Neural cell (in vitro differentiated cells): ENCODE measurements around the gene OPN1LW. TPM values are rescaled to one million over a fixed set of nuclear protein-coding genes. Genes with fewer than 3 reads are reported as not detected.

ENCODE experiments used
- H2AFZ ChIP-seq: fragments of 200-600, 300-800 bp; sonication (generic), shearing (Covaris generic); 2 replicates; pipeline ENCODE4 v1.6.0; 2014; ENCODE audit warnings: low read depth, mild to moderate bottlenecking, antibody characterized with exemption, low read length, moderate library complexity
- H3F3A ChIP-seq: fragments of 200-600 bp; shearing (Covaris generic); 2 replicates; pipeline ENCODE4 v1.6.1; 2016; ENCODE audit warnings: mild to moderate bottlenecking, moderate library complexity, mixed read lengths, antibody characterized with exemption, low read length; ENCODE audit not compliant: insufficient read depth, poor library complexity, severe bottlenecking
- H3K27ac ChIP-seq: fragments of 200-600, 300-800 bp; sonication (generic), shearing (Covaris generic); 2 replicates; pipeline ENCODE4 v1.5.1; 2014; ENCODE audit warnings: mild to moderate bottlenecking, low read length, moderate library complexity
- H3K27me3 ChIP-seq: fragments of 300-800, 200-600 bp; sonication (generic), shearing (Covaris generic); 2 replicates; pipeline ENCODE4 v1.6.0; 2014; ENCODE audit warnings: mild to moderate bottlenecking, low read depth, low read length, moderate library complexity; ENCODE audit not compliant: insufficient read depth
- H3K36me3 ChIP-seq: fragments of 300-800, 200-600 bp; sonication (generic), shearing (Covaris generic); 2 replicates; pipeline ENCODE4 v1.5.1; 2014; ENCODE audit warnings: mild to moderate bottlenecking, antibody characterized with exemption, low read length, moderate library complexity; ENCODE audit not compliant: insufficient read depth
- H3K4me2 ChIP-seq: fragments of 300-800, 200-600 bp; sonication (generic), shearing (Covaris generic); 2 replicates; pipeline ENCODE4 v1.6.0; 2014; ENCODE audit warnings: mild to moderate bottlenecking, low read length
- H3K4me3 ChIP-seq: fragments of 300-800, 200-600 bp; sonication (generic), shearing (Covaris generic); 2 replicates; pipeline ENCODE4 v1.5.1; 2014; ENCODE audit warnings: mild to moderate bottlenecking, low read length, moderate library complexity
- H3K79me2 ChIP-seq: fragments of 200-600 bp; shearing (Covaris generic); replicated peaks from 2 replicates; pipeline ENCODE4 v1.6.0; 2014; ENCODE audit warnings: mild to moderate bottlenecking, low read length, moderate library complexity; ENCODE audit not compliant: insufficient read depth
- H3K9ac ChIP-seq: fragments of 300-800, 200-600 bp; sonication (generic), shearing (Covaris generic); 2 replicates; pipeline ENCODE4 v1.6.1; 2016; ENCODE audit warnings: mild to moderate bottlenecking, low read length, mixed read lengths
- H3K9me2 ChIP-seq: fragments of 200-600 bp; shearing (Covaris generic); 2 replicates; pipeline ENCODE4 v1.6.1; 2016; ENCODE audit warnings: mild to moderate bottlenecking, low read length, mixed read lengths; ENCODE audit not compliant: insufficient read depth
- H3K9me3 ChIP-seq: fragments of 200-600, 300-800 bp; sonication (generic), shearing (Covaris generic); 2 replicates; pipeline ENCODE4 v1.6.1; 2016; ENCODE audit warnings: mild to moderate bottlenecking, mixed run types, low read length, moderate library complexity, mixed read lengths
- H4K20me1 ChIP-seq: fragments of 200-600 bp; shearing (Covaris generic); 2 replicates; pipeline ENCODE4 v1.6.1; 2016; ENCODE audit warnings: mild to moderate bottlenecking, mixed run types; ENCODE audit not compliant: insufficient read depth
- EP300 ChIP-seq: fragments of 450-650 bp; conservative IDR thresholded peaks from 2 replicates; pipeline ENCODE4 v1.6.1; 2014; ENCODE audit warnings: antibody characterized with exemption, mild to moderate bottlenecking, moderate library complexity; ENCODE audit not compliant: poor library complexity, severe bottlenecking
- EZH2 ChIP-seq: fragments of 200-600, 300-800 bp; shearing (Covaris generic), sonication (generic); IDR thresholded peaks from 2 replicates; pipeline ENCODE4 v1.6.1; 2014; ENCODE audit warnings: antibody characterized with exemption, low read length, borderline replicate concordance, mild to moderate bottlenecking; ENCODE audit not compliant: insufficient read depth, poor library complexity, severe bottlenecking
- MXI1 ChIP-seq: fragments of 450-650 bp; conservative IDR thresholded peaks from 2 replicates; pipeline ENCODE4 v1.6.1; 2014; ENCODE audit warnings: antibody characterized with exemption, mild to moderate bottlenecking; ENCODE audit not compliant: poor library complexity, severe bottlenecking
- POLR2AphosphoS5 ChIP-seq: IDR thresholded peaks from 2 replicates; pipeline ENCODE4 v1.6.1; 2012
- RAD21 ChIP-seq: fragments of 450-650 bp; conservative IDR thresholded peaks from 2 replicates; pipeline ENCODE4 v1.6.1; 2014; ENCODE audit warnings: antibody characterized with exemption, mild to moderate bottlenecking, moderate library complexity
- REST ChIP-seq: IDR thresholded peaks from 2 replicates; pipeline ENCODE4 v1.6.1; 2012; ENCODE audit warnings: borderline replicate concordance
- SMC3 ChIP-seq: fragments of 450-650 bp; conservative IDR thresholded peaks from 2 replicates; pipeline ENCODE4 v1.6.1; 2014; ENCODE audit warnings: antibody characterized with exemption, mild to moderate bottlenecking, moderate library complexity; ENCODE audit not compliant: poor library complexity
- TAF1 ChIP-seq: IDR thresholded peaks from 2 replicates; pipeline ENCODE4 v1.6.1; 2012; ENCODE audit warnings: low read depth
- polyA plus RNA-seq: library from polyadenylated mRNA; depleted of rRNA; stranded (reverse); fragments of >200 nt; gene quantifications from 2 replicates; pipeline ENCODE4 v1.2.3, GENCODE V29; 2014
- TF ChIP-seq, protein P1 (sequence below): fragments of 450-650 bp; IDR thresholded peaks from 2 replicates; pipeline ENCODE4 v1.5.1; 2014; ENCODE audit warnings: antibody characterized with exemption, mild to moderate bottlenecking, moderate library complexity; ENCODE audit not compliant: poor library complexity, severe bottlenecking

The OPN1LW gene
- polyA plus RNA-seq, 1 donor from 2014 or later, result not detected

- TF ChIP-seq REST, result no peak
- no peak for TF ChIP-seq EZH2
Observed at GRCh38 chrX:154120567-154120966, 23.5 kb upstream of the OPN1LW start (continued).

DNA sequence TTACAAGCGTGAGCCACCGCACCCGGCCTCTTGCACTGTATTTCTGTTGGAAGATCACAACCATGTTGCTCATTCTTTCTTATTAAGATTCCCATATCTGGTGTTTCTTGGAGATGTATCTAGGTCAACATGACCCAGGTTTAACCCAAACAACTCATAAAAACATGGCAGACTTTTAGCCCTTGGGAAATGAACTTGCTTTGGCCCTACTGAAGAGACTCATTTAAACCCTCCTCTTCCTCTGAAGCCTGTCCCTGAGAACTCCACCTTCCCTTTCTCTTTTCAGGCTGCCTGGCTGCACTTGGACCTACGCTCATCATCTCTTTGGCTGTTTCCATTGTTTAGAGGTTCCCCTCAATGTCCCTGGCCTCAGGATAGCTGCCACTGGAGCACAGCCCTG is 22.8 kb upstream of the OPN1LW start:
- H3K79me2 ChIP-seq, result no peaks in the 10 kb centered on the region
- TF ChIP-seq TAF1, result no peak
- TF ChIP-seq REST, result no peak
- no peak for TF ChIP-seq EP300
- TF ChIP-seq, protein P1, sequence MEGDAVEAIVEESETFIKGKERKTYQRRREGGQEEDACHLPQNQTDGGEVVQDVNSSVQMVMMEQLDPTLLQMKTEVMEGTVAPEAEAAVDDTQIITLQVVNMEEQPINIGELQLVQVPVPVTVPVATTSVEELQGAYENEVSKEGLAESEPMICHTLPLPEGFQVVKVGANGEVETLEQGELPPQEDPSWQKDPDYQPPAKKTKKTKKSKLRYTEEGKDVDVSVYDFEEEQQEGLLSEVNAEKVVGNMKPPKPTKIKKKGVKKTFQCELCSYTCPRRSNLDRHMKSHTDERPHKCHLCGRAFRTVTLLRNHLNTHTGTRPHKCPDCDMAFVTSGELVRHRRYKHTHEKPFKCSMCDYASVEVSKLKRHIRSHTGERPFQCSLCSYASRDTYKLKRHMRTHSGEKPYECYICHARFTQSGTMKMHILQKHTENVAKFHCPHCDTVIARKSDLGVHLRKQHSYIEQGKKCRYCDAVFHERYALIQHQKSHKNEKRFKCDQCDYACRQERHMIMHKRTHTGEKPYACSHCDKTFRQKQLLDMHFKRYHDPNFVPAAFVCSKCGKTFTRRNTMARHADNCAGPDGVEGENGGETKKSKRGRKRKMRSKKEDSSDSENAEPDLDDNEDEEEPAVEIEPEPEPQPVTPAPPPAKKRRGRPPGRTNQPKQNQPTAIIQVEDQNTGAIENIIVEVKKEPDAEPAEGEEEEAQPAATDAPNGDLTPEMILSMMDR, result no peak
- H4K20me1 ChIP-seq, result no peaks in the 10 kb centered on the region
- H3K4me2 ChIP-seq, result no peak overlapping the region
- H3K9ac ChIP-seq, result no peak overlapping the region
- no peak overlapping the region for H3K4me3 ChIP-seq
- H3F3A ChIP-seq, result no peaks in the 10 kb centered on the region
- H3K27me3 ChIP-seq, result no peaks in the 10 kb centered on the region
- no peak overlapping the region for H3K27ac ChIP-seq
- no peaks in the 10 kb centered on the region for H3K9me3 ChIP-seq
- no peaks in the 10 kb centered on the region for H3K9me2 ChIP-seq
- no peak overlapping the region for H2AFZ ChIP-seq
- no peaks in the 10 kb centered on the region for H3K36me3 ChIP-seq

GRCh38 chrX:154121961-154122360 is 22.1 kb upstream of the OPN1LW start:
- Histone ChIP-seq H4K20me1 (no peaks in the 10 kb centered on the region), H3K79me2 (no peaks in the 10 kb centered on the region), H2AFZ (no peak overlapping the region), H3K9ac (no peak overlapping the region), H3K27me3 (no peaks in the 10 kb centered on the region), H3K4me2 (no peak overlapping the region), H3K9me2 (no peaks in the 10 kb centered on the region), H3F3A (no peaks in the 10 kb centered on the region), H3K27ac (no peak overlapping the region), H3K9me3 (no peaks in the 10 kb centered on the region), H3K4me3 (no peak overlapping the region), H3K36me3 (no peaks in the 10 kb centered on the region)
- TF ChIP-seq MXI1, result no peak
- no peak for TF ChIP-seq POLR2AphosphoS5
- no peak for TF ChIP-seq REST
- TF ChIP-seq EP300, result no peak
- no peak for TF ChIP-seq TAF1
- no peak for TF ChIP-seq RAD21
- TF ChIP-seq, protein P1, result no peak
- TF ChIP-seq SMC3, result no peak
- TF ChIP-seq EZH2, result no peak
